NCI-H1694 (cell line): ENCODE results near the gene STAU1.
"Not testable (repeated sequence)": the region's sequence is repeated elsewhere in the genome, so short reads cannot be mapped to it uniquely, and the experiment has no call there.

Experiments
- DNase-seq: peaks from one replicate; lab custom pipeline; 2025; lab: John Stamatoyannopoulos, UW

STAU1 gene

GRCh38 chr20:49122920-49123319, 65.2 kb downstream of the STAU1 start:
- DNase-seq: no peak

- no peak for DNase-seq
Measured at GRCh38 chr20:49119988-49120387, 68.1 kb downstream of the STAU1 start.

GRCh38 chr20:49118307-49118706, 69.8 kb downstream of the STAU1 start:
- DNase-seq: no peak

- DNase-seq: no peak
Measured at GRCh38 chr20:49115564-49115963, 72.6 kb downstream of the STAU1 start.

GRCh38 chr20:49112596-49113274, 75.4 kb downstream of the STAU1 start:
- DNase-seq: no peak

- no peak for DNase-seq
Measured at GRCh38 chr20:49110767-49111694, 77.1 kb downstream of the STAU1 start.

- DNase-seq: no peak
Measured at GRCh38 chr20:49106328-49106727, 81.8 kb downstream of the STAU1 start.

- DNase-seq: not testable (repeated sequence)
Measured at GRCh38 chr20:49104979-49105547, 83.1 kb downstream of the STAU1 start.

GRCh38 chr20:49104365-49104648, 83.8 kb downstream of the STAU1 start:
- no peak for DNase-seq

GRCh38 chr20:49103647-49104364, 84.3 kb downstream of the STAU1 start:
- no peak for DNase-seq

GRCh38 chr20:49103019-49103418, 85.1 kb downstream of the STAU1 start:
- DNase-seq: no peak

- DNase-seq: no peak
Measured at GRCh38 chr20:49100972-49101371, 87.2 kb downstream of the STAU1 start.

- not testable (repeated sequence) for DNase-seq
Measured at GRCh38 chr20:49100292-49100691, 87.8 kb downstream of the STAU1 start.

- no peak for DNase-seq
Measured at GRCh38 chr20:49099011-49099410, 89.1 kb downstream of the STAU1 start.

GRCh38 chr20:49098136-49098535, 90.0 kb downstream of the STAU1 start:
- DNase-seq: no peak

GRCh38 chr20:49097159-49097558, 91.0 kb downstream of the STAU1 start:
- no peak for DNase-seq

GRCh38 chr20:49096203-49096730, 91.9 kb downstream of the STAU1 start:
- DNase-seq: no peak

GRCh38 chr20:49091762-49092161, 96.4 kb downstream of the STAU1 start:
- DNase-seq: no peak

- DNase-seq: no peak
Measured at GRCh38 chr20:49091104-49091503, 97.0 kb downstream of the STAU1 start.

GRCh38 chr20:49082295-49082694, 105.8 kb downstream of the STAU1 start:
- DNase-seq: not testable (repeated sequence)

GRCh38 chr20:49078310-49078709, 109.8 kb downstream of the STAU1 start:
- no peak for DNase-seq

GRCh38 chr20:49074521-49074920, 113.6 kb downstream of the STAU1 start:
- no peak for DNase-seq
